B cell (primary cell): Measurements from ENCODE around the gene BICDL2. TPM values are rescaled to one million over a fixed set of nuclear protein-coding genes. Genes with fewer than 3 reads are reported as not detected.

Experiments used
- ATAC-seq: fragments of 200-7000 bp; cut with Tn5 transposase; one replicate; pipeline ENCODE4 v1.10.0; 2021; ENCODE audit warnings: low read depth, mild to moderate bottlenecking, moderate number of reproducible peaks, moderate library complexity
- CTCF ChIA-PET: fragments of 350-600 bp; sonication (Branson Sonifier 250); formaldehyde crosslinking; loops from one replicate; lab custom pipeline; 2021; ENCODE audit warnings: antibody characterized with exemption, inconsistent platforms; lab: Charles Lee
- POLR2A ChIA-PET: fragments of 350-600 bp; sonication (Branson Sonifier 250); formaldehyde crosslinking; loops from one replicate; lab custom pipeline; 2021; ENCODE audit warnings: antibody characterized with exemption; lab: Charles Lee
- DNase-seq: peaks from one replicate; pipeline ENCODE4 v3.0.0; 2013
- H2AFZ ChIP-seq: 2 replicates; pipeline ENCODE4 v1.6.1; 2012; ENCODE audit warnings: mild to moderate bottlenecking, low read depth, low read length; ENCODE audit not compliant: insufficient read depth, poor library complexity, severe bottlenecking
- H3K27ac ChIP-seq, 2 donors: 1 replicate in 1 of 2; 2 replicates in 1 of 2; pipeline ENCODE4 v1.5.1; 2012 to 2013; ENCODE audit warnings: low read length in 2 of 2, mild to moderate bottlenecking in 2 of 2, moderate library complexity in 1 of 2
- H3K27me3 ChIP-seq, 4 experiments: fragments of 200-600 bp in 1 of 4; sonication (generic) in 1 of 4; replicated peaks in 1 of 4; 1 replicate in 2 of 4; 2 replicates in 2 of 4; pipeline versions ENCODE4 v1.6.1 to v1.7.0; 2013 to 2016; ENCODE audit warnings: low read length in 3 of 4, mild to moderate bottlenecking in 2 of 4, mixed read lengths in 1 of 4, moderate library complexity in 1 of 4; ENCODE audit not compliant: insufficient read depth in 4 of 4, control insufficient read depth in 3 of 4; ENCODE audit errors: control extremely low read depth in 1 of 4
- H3K36me3 ChIP-seq, 2 experiments: replicated peaks in 1 of 2; 1 replicate in 1 of 2; 2 replicates in 1 of 2; pipeline versions ENCODE4 v1.6.1 to v1.7.1; 2013; ENCODE audit warnings: low read length in 1 of 2; ENCODE audit not compliant: insufficient read depth in 2 of 2, control insufficient read depth in 1 of 2; ENCODE audit errors: control extremely low read depth in 1 of 2, extremely low read depth in 1 of 2
- H3K4me1 ChIP-seq, 2 donors: fragments of 200-600 bp in 1 of 2; sonication (generic) in 1 of 2; 1 replicate in 1 of 2; 2 replicates in 1 of 2; pipeline versions ENCODE4 v1.5.1 to v1.6.1; 2013 to 2017; ENCODE audit warnings: low read length in 2 of 2; ENCODE audit not compliant: control insufficient read depth in 2 of 2, insufficient read depth in 2 of 2
- H3K4me2 ChIP-seq: replicated peaks from 2 replicates; pipeline ENCODE3; 2012; ENCODE audit warnings: mild to moderate bottlenecking, low read depth, low read length; ENCODE audit not compliant: poor library complexity, severe bottlenecking
- H3K4me3 ChIP-seq, 5 experiments: fragments of 200-600 bp in 1 of 5; sonication (generic) in 1 of 5; 1 replicate in 3 of 5; 2 replicates in 2 of 5; pipeline versions ENCODE4 v1.5.1 to v1.7.0; 2011 to 2016; ENCODE audit warnings: low read length in 4 of 5, mild to moderate bottlenecking in 4 of 5, low read depth in 2 of 5, control low read depth in 1 of 5, moderate library complexity in 1 of 5; ENCODE audit not compliant: insufficient read depth in 1 of 5; ENCODE audit errors: control extremely low read depth in 1 of 5, extremely low read depth in 1 of 5
- H3K79me2 ChIP-seq: fragments of 200-600 bp; sonication (generic); one replicate; pipeline ENCODE4 v1.6.0; 2016; ENCODE audit warnings: low read length; ENCODE audit not compliant: control insufficient read depth, insufficient read depth
- H3K9ac ChIP-seq: fragments of 200-600 bp; sonication (generic); 2 replicates; pipeline ENCODE4 v1.6.1; 2017; ENCODE audit warnings: mild to moderate bottlenecking, low read length, moderate library complexity
- H3K9me3 ChIP-seq, 3 donors: one replicate each; pipeline versions ENCODE4 v1.6.1 to v1.7.1; 2013; ENCODE audit warnings: low read length in 2 of 3; ENCODE audit not compliant: control insufficient read depth in 2 of 3, insufficient read depth in 1 of 3; ENCODE audit errors: control extremely low read depth in 1 of 3
- H4K20me1 ChIP-seq: 2 replicates; pipeline ENCODE4 v1.6.0; 2012; ENCODE audit warnings: mild to moderate bottlenecking, low read length; ENCODE audit not compliant: insufficient read depth, control insufficient read depth, poor library complexity, severe bottlenecking
- H3K27ac Mint-ChIP-seq: one replicate; pipeline ENCODE4 v1.8.0; 2021; ENCODE audit warnings: mixed read lengths
- H3K27me3 Mint-ChIP-seq: one replicate; pipeline ENCODE4 v1.8.0; 2021; ENCODE audit warnings: mixed read lengths
- H3K4me1 Mint-ChIP-seq: one replicate; pipeline ENCODE4 v1.8.0; 2021; ENCODE audit warnings: mixed read lengths
- H3K4me3 Mint-ChIP-seq: one replicate; pipeline ENCODE4 v1.8.0; 2021; ENCODE audit warnings: mixed read lengths
- H3K9me3 Mint-ChIP-seq: one replicate; pipeline ENCODE4 v1.8.0; 2022; ENCODE audit warnings: mixed read lengths; ENCODE audit not compliant: insufficient read depth
- CTCF ChIP-seq: fragments of 200-600 bp; IDR thresholded peaks from one replicate; pipeline ENCODE4 v1.8.0; 2022; ENCODE audit warnings: antibody characterized with exemption, mild to moderate bottlenecking
- EZH2 ChIP-seq: IDR thresholded peaks from 2 replicates; pipeline ENCODE4 v1.6.1; 2012; ENCODE audit warnings: borderline replicate concordance, low read depth, mild to moderate bottlenecking, moderate library complexity, low read length; ENCODE audit not compliant: insufficient read depth, poor library complexity, severe bottlenecking
- WGBS: methylation state at CpG from one replicate; pipeline ENCODE4 v1.1.5; 2013; ENCODE audit warnings: missing lambda C conversion rate; ENCODE audit not compliant: insufficient coverage; 5-methylcytosine and 5-hydroxymethylcytosine counted together
- intact Hi-C: fragments of 100-400 bp; cut with micrococcal nuclease; formaldehyde crosslinking; loops from one replicate; pipeline ENCODE4 v1.10.0; 2022
- polyA plus RNA-seq: library from polyadenylated mRNA; depleted of rRNA; stranded (reverse); fragments of >200 nt; gene quantifications from 2 replicates; pipeline ENCODE4 v1.2.3, GENCODE V29; 2012
- total RNA-seq, 2 donors: library from RNA; stranded (reverse); fragments of 120-200 nt in 1 of 2; gene quantifications; 1 replicate in 1 of 2; 2 replicates in 1 of 2; pipeline versions ENCODE4 v1.2.3 to v1.2.4, GENCODE V29; 2013 to 2022

The BICDL2 gene
- total and polyA plus RNA-seq, 2 donors (not counting 1 experiment from before 2014, with no cell fraction given): 0.20 TPM; not detected in 1

GRCh38 chr16:3026003-3026378 is 10.8 kb downstream of the BICDL2 start:
- Mint-ChIP-seq H3K4me1 (peaks cover 48% of the 10 kb centered on the region), H3K27ac (no peak overlapping the region), H3K9me3 (no peaks in the 10 kb centered on the region), H3K27me3 (peaks cover 13% of the 10 kb centered on the region), H3K4me3 (no peak overlapping the region)
- ChIA-PET POLR2A (interaction anchor here (0.5 kb wide), 1 partner anchor 594 kb away, joined by 3 read pairs; no protein-coding TSS in a partner anchor), CTCF (interaction anchor here (6.7 kb wide), 1 partner anchor 22 kb away, joined by 213 read pairs; no protein-coding TSS in a partner anchor)
- ATAC-seq (no peak), DNase-seq (no peak)
- H3K27ac ChIP-seq: no peak overlapping the region
- H3K4me1 ChIP-seq: peaks cover 51 to 58% of the 10 kb centered on the region in 2 donors
- H3K4me3 ChIP-seq: no peak overlapping the region
- 98% methylated on average over 8 of the region's 8 CpGs for WGBS
- no peak overlapping the region for H2AFZ ChIP-seq
- H3K4me2 ChIP-seq: no peak overlapping the region
- intact Hi-C loops: loop anchor here (10.0 kb wide), 2 partner anchors 259 to 1721 kb away; partner anchors contain the start of genes UBE2I and ZNF263
- H3K79me2 ChIP-seq: peaks cover 15% of the 10 kb centered on the region
- H3K36me3 ChIP-seq: peaks cover 0 to 18% of the 10 kb centered on the region in 2 experiments
- TF ChIP-seq CTCF: no peak
- no peak for TF ChIP-seq EZH2
- peaks cover 0 to 13% (median 0%) of the 10 kb centered on the region in 3 donors for H3K9me3 ChIP-seq
- H4K20me1 ChIP-seq: peaks cover 40% of the 10 kb centered on the region
- no peak overlapping the region for H3K9ac ChIP-seq
- peaks cover 0 to 26% (median 16%) of the 10 kb centered on the region in 4 experiments for H3K27me3 ChIP-seq
